ENCODE data around the gene DESI2.

DESI2 gene

GRCh38 chr1:244642526-244642925 is 10.4 kb upstream of the DESI2 start:
- no peak for DNase-seq (ENCODE audit: low read depth in 1 of 2, low spot score in 1 of 2)
- Histone ChIP-seq H3K27me3 (ENCODE audit: insufficient read depth, poor library complexity, severe bottlenecking) (no peaks in the 10 kb centered on the region), H3K27ac (replicated peaks) (no peak overlapping the region), H3K4me3 (replicated peaks; ENCODE audit: insufficient read depth, low read length) (no peak overlapping the region)
- TF ChIP-seq REST (IDR thresholded peaks at IDR 0.05; ENCODE audit: insufficient replicate concordance, low read depth), result no peak
- no peak for TF ChIP-seq CTCF (IDR thresholded peaks at IDR 0.05; ENCODE audit: insufficient read depth, low read length)
- no peak for TF ChIP-seq SPI1 (IDR thresholded peaks at IDR 0.05; ENCODE audit: borderline replicate concordance, low read depth)
- no peak for TF ChIP-seq GABPA (IDR thresholded peaks at IDR 0.05; ENCODE audit: low read depth)
- TF ChIP-seq POLR2AphosphoS5 (IDR thresholded peaks at IDR 0.05; ENCODE audit: low read depth), result no peak

- no peaks in the 10 kb centered on the region for H3K27me3 ChIP-seq (ENCODE audit: insufficient read depth, poor library complexity, severe bottlenecking)
- H3K4me3 ChIP-seq (replicated peaks; ENCODE audit: insufficient read depth, low read length), result no peak overlapping the region
- no peak overlapping the region for H3K27ac ChIP-seq (replicated peaks)
- no peak for TF ChIP-seq GABPA (IDR thresholded peaks at IDR 0.05; ENCODE audit: low read depth)
- TF ChIP-seq POLR2AphosphoS5 (IDR thresholded peaks at IDR 0.05; ENCODE audit: low read depth), result no peak
- TF ChIP-seq CTCF (IDR thresholded peaks at IDR 0.05; ENCODE audit: insufficient read depth, low read length), result no peak
- TF ChIP-seq REST (IDR thresholded peaks at IDR 0.05; ENCODE audit: insufficient replicate concordance, low read depth), result no peak
- no peak for TF ChIP-seq SPI1 (IDR thresholded peaks at IDR 0.05; ENCODE audit: borderline replicate concordance, low read depth)
- no peak for DNase-seq (ENCODE audit: low read depth in 1 of 2, low spot score in 1 of 2)
Observed at GRCh38 chr1:244642988-244643387, 9.9 kb upstream of the DESI2 start.

GRCh38 chr1:244645414-244645813 is 7.5 kb upstream of the DESI2 start:
- H3K27me3 ChIP-seq (ENCODE audit: insufficient read depth, poor library complexity, severe bottlenecking), result no peaks in the 10 kb centered on the region
- DNase-seq (ENCODE audit: low read depth in 1 of 2, low spot score in 1 of 2), result no peak
- TF ChIP-seq SPI1 (IDR thresholded peaks at IDR 0.05; ENCODE audit: borderline replicate concordance, low read depth) (no peak), REST (IDR thresholded peaks at IDR 0.05; ENCODE audit: insufficient replicate concordance, low read depth) (no peak), POLR2AphosphoS5 (IDR thresholded peaks at IDR 0.05; ENCODE audit: low read depth) (no peak), CTCF (IDR thresholded peaks at IDR 0.05; ENCODE audit: insufficient read depth, low read length) (no peak), GABPA (IDR thresholded peaks at IDR 0.05; ENCODE audit: low read depth) (no peak)
- H3K27ac ChIP-seq (replicated peaks), result no peak overlapping the region
- no peak overlapping the region for H3K4me3 ChIP-seq (replicated peaks; ENCODE audit: insufficient read depth, low read length)

All from HL-60 (cell line).